SH-SY5Y (cell line): Measurements from ENCODE around the gene VTI1A.

Source experiments
- GATA2 ChIP-seq: IDR thresholded peaks from 2 replicates; pipeline ENCODE4 v1.6.1; 2011; ENCODE audit warnings: mild to moderate bottlenecking, low read depth, low read length
- GATA3 ChIP-seq: IDR thresholded peaks from 2 replicates; pipeline ENCODE4 v1.6.1; 2011; ENCODE audit warnings: low read depth, mild to moderate bottlenecking, low read length, moderate library complexity

- TF ChIP-seq GATA2, result no peak
- no peak for TF ChIP-seq GATA3
These were observed 117.3 kb downstream of the VTI1A start for GRCh38 chr10:112564337-112564736.
